ENCODE results near the gene AQP2.
A peak's percentile ranks its signal among the peaks of the same experiment; 100 is the strongest.

Gene AQP2

DNA sequence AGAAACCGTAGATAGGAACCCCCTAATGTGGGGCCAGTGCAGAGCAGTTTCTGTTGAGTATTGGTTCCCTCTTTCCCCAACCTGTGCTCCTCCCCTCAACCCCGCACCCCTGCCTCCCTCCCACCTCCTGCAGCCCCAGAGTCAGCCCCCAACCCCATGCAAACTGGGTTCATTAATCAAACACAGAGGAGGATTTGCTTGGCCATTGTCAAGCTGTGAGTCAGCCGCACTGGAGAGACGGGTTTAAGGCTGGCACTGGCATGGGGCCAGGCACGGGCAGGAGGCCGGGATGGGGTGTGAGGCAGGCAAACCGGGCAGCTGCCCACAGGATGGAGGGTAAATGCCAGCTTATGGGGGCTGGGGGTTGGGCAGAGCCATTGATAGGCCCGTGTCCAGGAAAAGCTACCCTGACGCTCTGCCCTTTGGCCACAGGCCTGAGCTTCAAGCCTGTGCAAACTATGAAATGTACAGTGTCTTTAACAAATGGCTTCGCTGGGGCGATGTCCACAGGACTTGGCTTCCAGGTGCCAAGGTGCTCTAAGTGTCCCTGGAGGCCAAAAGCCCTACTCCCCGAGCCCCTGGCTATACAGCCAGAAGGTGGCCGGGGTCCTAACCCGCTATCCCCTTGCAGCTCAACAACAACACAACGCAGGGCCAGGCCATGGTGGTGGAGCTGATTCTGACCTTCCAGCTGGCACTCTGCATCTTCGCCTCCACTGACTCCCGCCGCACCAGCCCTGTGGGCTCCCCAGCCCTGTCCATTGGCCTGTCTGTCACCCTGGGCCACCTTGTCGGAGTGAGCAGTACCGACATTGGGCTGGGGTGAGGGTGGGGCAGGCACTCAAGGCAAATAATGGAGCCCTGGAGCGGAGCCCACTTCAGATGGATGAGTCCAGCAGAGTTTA, 12.6 kb downstream of the AQP2 start:
- H3K4me3 ChIP-seq (ENCODE audit: low read depth, low read length), result no peak overlapping the region
- POLR2A ChIA-PET, result interaction anchor here (0.5 to 0.9 kb wide), 2 partner anchors 24 to 149 kb away, joined by 4 to 6 read pairs; partner anchors contain the start of gene COX14
- H3K4me1 ChIP-seq (ENCODE audit: control insufficient read depth, insufficient read depth, low read length), result 0 out of 2 replicates have a peak, but pooled peaks cover 5% of the 10 kb centered on the region
- CTCF ChIA-PET, result interaction anchor here (0.5 to 7.1 kb wide), 4 partner anchors 9 to 95 kb away, joined by 5 to 99 read pairs (median 28); no protein-coding TSS in a partner anchor
- no peaks in the 10 kb centered on the region for H3K9me3 ChIP-seq (ENCODE audit: control insufficient read depth, insufficient read depth, low read depth, low read length)
- H3K36me3 ChIP-seq (ENCODE audit: control insufficient read depth in 2 of 2, insufficient read depth in 1 of 2, low read length in 2 of 2), result no peaks in the 10 kb centered on the region
- no peak overlapping the region for H3K27ac ChIP-seq (ENCODE audit: extremely low read depth, low read depth, low read length)
- peak; percentile 47; the same call in 1 of the 2 replicates for TF ChIP-seq HIC1 (tag by site-specific recombination; IDR thresholded peaks at IDR 0.05)
- peak; percentile 26; the same call in 1 of the 2 replicates for TF ChIP-seq ZIC2 (tag by site-specific recombination; IDR thresholded peaks at IDR 0.05)
- no peak for TF ChIP-seq ZNF645 (tag by site-specific recombination; IDR thresholded peaks at IDR 0.05)

DNA sequence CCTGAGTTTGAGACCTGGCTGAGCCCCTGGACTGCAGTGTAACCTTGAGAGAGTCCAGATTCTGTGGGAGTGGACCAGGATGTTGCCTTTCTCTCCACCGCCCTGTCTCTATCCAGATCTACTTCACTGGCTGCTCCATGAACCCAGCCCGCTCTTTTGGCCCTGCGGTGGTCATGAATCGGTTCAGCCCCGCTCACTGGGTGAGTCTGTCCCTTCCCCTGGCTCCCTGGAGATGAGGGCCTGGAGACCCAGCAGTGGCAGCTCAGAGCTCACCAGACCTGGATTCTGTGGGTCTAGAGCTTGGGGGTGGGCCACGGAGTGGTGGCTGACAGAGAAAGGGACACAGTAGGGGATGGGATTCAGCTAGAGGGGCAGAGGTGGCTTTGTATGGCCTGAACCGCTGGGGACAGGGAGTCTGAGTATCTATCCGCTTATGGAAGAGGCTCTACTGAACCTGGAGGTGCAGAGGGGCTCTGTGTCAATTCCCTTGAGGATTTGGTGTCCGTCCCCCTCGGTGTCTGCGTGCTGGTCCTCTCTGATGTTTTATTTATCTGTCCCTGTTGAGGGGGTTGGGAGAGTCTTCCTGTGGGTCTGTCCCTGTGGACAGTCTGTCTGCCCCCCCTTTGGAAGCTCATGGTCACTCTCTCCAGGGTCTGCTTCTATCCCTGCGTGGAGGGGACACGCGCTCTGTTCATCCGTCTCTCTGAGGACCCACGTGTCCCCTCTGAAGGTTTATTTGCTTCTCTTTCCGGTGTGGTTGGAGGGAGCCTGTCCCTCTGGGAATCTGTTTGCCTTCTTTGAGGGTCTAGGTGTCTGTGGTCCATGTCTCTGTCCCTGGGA, 13.7 kb downstream of the AQP2 start:
- TF ChIP-seq ZBTB7A (tag by site-specific recombination; IDR thresholded peaks at IDR 0.05; ENCODE audit: low read depth), result no peak
- TF ChIP-seq MYNN (tag by site-specific recombination; IDR thresholded peaks at IDR 0.05; ENCODE audit: borderline replicate concordance), result no peak
- no peak for TF ChIP-seq SCRT1 (tag by site-specific recombination; IDR thresholded peaks at IDR 0.05; ENCODE audit: borderline replicate concordance)
- TF ChIP-seq RBAK (tag by site-specific recombination; IDR thresholded peaks at IDR 0.05), result no peak
- TF ChIP-seq ZNF37A (tag by site-specific recombination; IDR thresholded peaks at IDR 0.05), result no peak
- TF ChIP-seq ZSCAN23 (tag by site-specific recombination; IDR thresholded peaks at IDR 0.05), result no peak
- no peak for TF ChIP-seq ZNF561 (tag by site-specific recombination; IDR thresholded peaks at IDR 0.05; ENCODE audit: borderline replicate concordance)
- 0 out of 2 replicates have a peak, but pooled peaks cover 5% of the 10 kb centered on the region for H3K4me1 ChIP-seq (ENCODE audit: control insufficient read depth, insufficient read depth, low read length)
- H3K4me3 ChIP-seq (ENCODE audit: low read depth, low read length), result no peak overlapping the region
- H3K9me3 ChIP-seq (ENCODE audit: control insufficient read depth, insufficient read depth, low read depth, low read length), result no peaks in the 10 kb centered on the region
- H3K27ac ChIP-seq (ENCODE audit: extremely low read depth, low read depth, low read length), result no peak overlapping the region
- H3K36me3 ChIP-seq (ENCODE audit: control insufficient read depth in 2 of 2, insufficient read depth in 1 of 2, low read length in 2 of 2), result no peaks in the 10 kb centered on the region
- CTCF ChIA-PET, result interaction anchor here (0.6 to 7.1 kb wide), 6 partner anchors 18 to 106 kb away, joined by 3 to 99 read pairs (median 52); no protein-coding TSS in a partner anchor
- POLR2A ChIA-PET, result no interaction called here

- Histone ChIP-seq H3K9me3 (ENCODE audit: control insufficient read depth, insufficient read depth, low read depth, low read length) (no peaks in the 10 kb centered on the region), H3K36me3 (ENCODE audit: control insufficient read depth in 2 of 2, insufficient read depth in 1 of 2, low read length in 2 of 2) (no peaks in the 10 kb centered on the region), H3K4me1 (ENCODE audit: control insufficient read depth, insufficient read depth, low read length) (0 out of 2 replicates have a peak, but pooled peaks cover under 1% of the 10 kb centered on the region), H3K4me3 (ENCODE audit: low read depth, low read length) (no peak overlapping the region), H3K27ac (ENCODE audit: extremely low read depth, low read depth, low read length) (no peak overlapping the region)
- POLR2A ChIA-PET, result interaction anchor here (1.3 to 1.6 kb wide), 2 partner anchors 12 to 105 kb away, joined by 3 to 4 read pairs; no protein-coding TSS in a partner anchor
- CTCF ChIA-PET, result interaction anchor here (0.6 to 7.1 kb wide), 11 partner anchors 16 to 105 kb away, joined by 3 to 104 read pairs (median 26); no protein-coding TSS in a partner anchor
- no peak for TF ChIP-seq ZBTB44 (tag by site-specific recombination; IDR thresholded peaks at IDR 0.05)
- TF ChIP-seq, protein P1, sequence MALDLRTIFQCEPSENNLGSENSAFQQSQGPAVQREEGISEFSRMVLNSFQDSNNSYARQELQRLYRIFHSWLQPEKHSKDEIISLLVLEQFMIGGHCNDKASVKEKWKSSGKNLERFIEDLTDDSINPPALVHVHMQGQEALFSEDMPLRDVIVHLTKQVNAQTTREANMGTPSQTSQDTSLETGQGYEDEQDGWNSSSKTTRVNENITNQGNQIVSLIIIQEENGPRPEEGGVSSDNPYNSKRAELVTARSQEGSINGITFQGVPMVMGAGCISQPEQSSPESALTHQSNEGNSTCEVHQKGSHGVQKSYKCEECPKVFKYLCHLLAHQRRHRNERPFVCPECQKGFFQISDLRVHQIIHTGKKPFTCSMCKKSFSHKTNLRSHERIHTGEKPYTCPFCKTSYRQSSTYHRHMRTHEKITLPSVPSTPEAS (tag by site-specific recombination; IDR thresholded peaks at IDR 0.05), result no peak
- TF ChIP-seq KLF10 (tag by site-specific recombination; IDR thresholded peaks at IDR 0.05), result no peak
- no peak for TF ChIP-seq HOXD13 (CRISPR knock-in tag; IDR thresholded peaks at IDR 0.05; ENCODE audit: borderline replicate concordance)
- no peak for TF ChIP-seq ZNF140 (tag by site-specific recombination; IDR thresholded peaks at IDR 0.05)
- no peak for TF ChIP-seq ZNF341 (tag by site-specific recombination; IDR thresholded peaks at IDR 0.05; ENCODE audit: low read depth)
- TF ChIP-seq KLF16 (tag by site-specific recombination; IDR thresholded peaks at IDR 0.05), result no peak
- no peak for TF ChIP-seq ZSCAN18 (tag by site-specific recombination; IDR thresholded peaks at IDR 0.05)
- TF ChIP-seq ZNF548 (tag by site-specific recombination; IDR thresholded peaks at IDR 0.05), result no peak
These were observed 14.5 kb downstream of the AQP2 start for GRCh38 chr12:49964849-49965624.
